GM21367 (cell line): ENCODE measurements around the gene RAB3IP.
"Not testable (repeated sequence)": the region's sequence is repeated elsewhere in the genome, so short reads cannot be mapped to it uniquely, and the experiment has no call there.

Source experiments
- ATAC-seq: cut with Tn5 transposase; IDR thresholded peaks from one replicate; pipeline ENCODE4 v1.9.1; 2021; ENCODE audit not compliant: unreplicated experiment

Gene RAB3IP

GRCh38 chr12:69834576-69834975 is 95.9 kb downstream of the RAB3IP start:
- ATAC-seq = no peak

GRCh38 chr12:69835081-69835480 is 96.4 kb downstream of the RAB3IP start:
- no peak for ATAC-seq

GRCh38 chr12:69836015-69836414 is 97.4 kb downstream of the RAB3IP start:
- no peak for ATAC-seq

- ATAC-seq = no peak
Measured at GRCh38 chr12:69837191-69837590, 98.5 kb downstream of the RAB3IP start.

GRCh38 chr12:69837657-69838415 is 99.2 kb downstream of the RAB3IP start:
- ATAC-seq = no peak

GRCh38 chr12:69840727-69841126 is 102.1 kb downstream of the RAB3IP start:
- ATAC-seq = no peak

- no peak for ATAC-seq
Measured at GRCh38 chr12:69843608-69844007, 104.9 kb downstream of the RAB3IP start.

- no peak for ATAC-seq
Measured at GRCh38 chr12:69844416-69844815, 105.8 kb downstream of the RAB3IP start.

- no peak for ATAC-seq
Measured at GRCh38 chr12:69844836-69845235, 106.2 kb downstream of the RAB3IP start.

- ATAC-seq = no peak
Measured at GRCh38 chr12:69846976-69847375, 108.3 kb downstream of the RAB3IP start.

- ATAC-seq = no peak
Measured at GRCh38 chr12:69851976-69852375, 113.3 kb downstream of the RAB3IP start.

- ATAC-seq = not testable (repeated sequence)
Measured at GRCh38 chr12:69853176-69853961, 114.7 kb downstream of the RAB3IP start.

GRCh38 chr12:69866698-69867097 is 128.0 kb downstream of the RAB3IP start:
- no peak for ATAC-seq

GRCh38 chr12:69868695-69869094 is 130.0 kb downstream of the RAB3IP start:
- ATAC-seq = no peak

- no peak for ATAC-seq
Measured at GRCh38 chr12:69872804-69873203, 134.1 kb downstream of the RAB3IP start.
